Stimulated activated CD4-positive, alpha-beta T cell treated with anti-CD3 and anti-CD28 coated beads, Interleukin-15, amount 100 ng/mL, for 48 hours (primary cell): Measurements from ENCODE around the gene ANKZF1.

Experiments
- DNase-seq, 2 donors: peaks; one replicate each; pipeline ENCODE4 v3.0.0-alpha.2; 2020; ENCODE audit warnings: low read depth in 2 of 2

Gene ANKZF1

GRCh38 chr2:219282943-219283581 lies 53.5 kb downstream of the ANKZF1 start:
- DNase-seq = no peak

- DNase-seq = no peak
These were observed 55.1 kb downstream of the ANKZF1 start for GRCh38 chr2:219284501-219285372.

- no peak for DNase-seq
These were observed 55.7 kb downstream of the ANKZF1 start for GRCh38 chr2:219285373-219285735.

GRCh38 chr2:219285894-219286425 lies 56.4 kb downstream of the ANKZF1 start:
- no peak for DNase-seq
